ENCODE data around the gene MICU1. TPM values are rescaled to one million over a fixed set of nuclear protein-coding genes. Genes with fewer than 3 reads are reported as not detected.

Gene MICU1
- polyA plus RNA-seq, 1 experiment = 40.4 TPM

- CTCF ChIA-PET = no interaction called here
- Histone ChIP-seq H3K4me3 (ENCODE audit: low read depth, low read length) (no peak overlapping the region), H3K27me3 (ENCODE audit: control insufficient read depth, insufficient read depth, low read length) (no peaks in the 10 kb centered on the region), H3K36me3 (ENCODE audit: control insufficient read depth, insufficient read depth, low read length) (no peaks in the 10 kb centered on the region)
- TF ChIP-seq, protein P1, sequence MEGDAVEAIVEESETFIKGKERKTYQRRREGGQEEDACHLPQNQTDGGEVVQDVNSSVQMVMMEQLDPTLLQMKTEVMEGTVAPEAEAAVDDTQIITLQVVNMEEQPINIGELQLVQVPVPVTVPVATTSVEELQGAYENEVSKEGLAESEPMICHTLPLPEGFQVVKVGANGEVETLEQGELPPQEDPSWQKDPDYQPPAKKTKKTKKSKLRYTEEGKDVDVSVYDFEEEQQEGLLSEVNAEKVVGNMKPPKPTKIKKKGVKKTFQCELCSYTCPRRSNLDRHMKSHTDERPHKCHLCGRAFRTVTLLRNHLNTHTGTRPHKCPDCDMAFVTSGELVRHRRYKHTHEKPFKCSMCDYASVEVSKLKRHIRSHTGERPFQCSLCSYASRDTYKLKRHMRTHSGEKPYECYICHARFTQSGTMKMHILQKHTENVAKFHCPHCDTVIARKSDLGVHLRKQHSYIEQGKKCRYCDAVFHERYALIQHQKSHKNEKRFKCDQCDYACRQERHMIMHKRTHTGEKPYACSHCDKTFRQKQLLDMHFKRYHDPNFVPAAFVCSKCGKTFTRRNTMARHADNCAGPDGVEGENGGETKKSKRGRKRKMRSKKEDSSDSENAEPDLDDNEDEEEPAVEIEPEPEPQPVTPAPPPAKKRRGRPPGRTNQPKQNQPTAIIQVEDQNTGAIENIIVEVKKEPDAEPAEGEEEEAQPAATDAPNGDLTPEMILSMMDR (IDR thresholded peaks at IDR 0.05; ENCODE audit: insufficient read depth, low read depth, low read length) = no peak
- POLR2A ChIA-PET = no interaction called here
- DNase-seq (ENCODE audit: low read depth) = no peak
Measured at GRCh38 chr10:72663971-72664370, 38.1 kb upstream of the MICU1 start.

DNA sequence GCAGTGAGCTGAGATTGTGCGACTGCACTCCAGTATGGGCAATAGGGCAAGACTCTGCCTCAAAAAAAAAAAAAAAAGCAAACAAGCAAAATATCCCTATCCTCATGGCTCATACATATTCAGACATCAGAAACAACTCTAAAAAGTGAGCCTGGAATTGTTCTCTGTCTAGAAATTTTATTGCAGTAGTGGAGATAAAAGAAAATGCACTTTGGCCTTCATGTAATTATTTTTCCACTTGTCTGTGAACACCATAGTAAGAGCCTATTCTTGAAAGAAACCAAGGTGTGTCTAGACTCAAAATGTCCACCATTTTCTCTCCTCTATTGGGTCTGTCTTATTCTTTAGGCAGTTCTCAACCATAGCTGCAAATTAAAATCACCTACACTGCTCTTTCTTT is 35.6 kb upstream of the MICU1 start:
- TF ChIP-seq, protein P1 (IDR thresholded peaks at IDR 0.05; ENCODE audit: insufficient read depth, low read depth, low read length) = no peak
- no peak for DNase-seq (ENCODE audit: low read depth)
- no peaks in the 10 kb centered on the region for H3K27me3 ChIP-seq (ENCODE audit: control insufficient read depth, insufficient read depth, low read length)
- CTCF ChIA-PET = no interaction called here
- H3K36me3 ChIP-seq (ENCODE audit: control insufficient read depth, insufficient read depth, low read length) = no peaks in the 10 kb centered on the region
- no peak overlapping the region for H3K4me3 ChIP-seq (ENCODE audit: low read depth, low read length)
- POLR2A ChIA-PET = no interaction called here

- DNase-seq (ENCODE audit: low read depth) = no peak
- ChIA-PET POLR2A (no interaction called here), CTCF (interaction anchor here (0.7 kb wide), 1 partner anchor 16 kb away, joined by 3 read pairs; no protein-coding TSS in a partner anchor)
- Histone ChIP-seq H3K36me3 (ENCODE audit: control insufficient read depth, insufficient read depth, low read length) (no peaks in the 10 kb centered on the region), H3K4me3 (ENCODE audit: low read depth, low read length) (no peak overlapping the region), H3K27me3 (ENCODE audit: control insufficient read depth, insufficient read depth, low read length) (no peaks in the 10 kb centered on the region)
- TF ChIP-seq, protein P1 (IDR thresholded peaks at IDR 0.05; ENCODE audit: insufficient read depth, low read depth, low read length) = no peak
Measured at GRCh38 chr10:72660220-72660619, 34.3 kb upstream of the MICU1 start.

GRCh38 chr10:72659694-72660093 is 33.8 kb upstream of the MICU1 start:
- ChIA-PET POLR2A (no interaction called here), CTCF (interaction anchor here (0.7 kb wide), 1 partner anchor 15 kb away, joined by 3 read pairs; no protein-coding TSS in a partner anchor)
- no peak for DNase-seq (ENCODE audit: low read depth)
- TF ChIP-seq, protein P1 (IDR thresholded peaks at IDR 0.05; ENCODE audit: insufficient read depth, low read depth, low read length) = no peak
- H3K4me3 ChIP-seq (ENCODE audit: low read depth, low read length) = no peak overlapping the region
- no peaks in the 10 kb centered on the region for H3K36me3 ChIP-seq (ENCODE audit: control insufficient read depth, insufficient read depth, low read length)
- no peaks in the 10 kb centered on the region for H3K27me3 ChIP-seq (ENCODE audit: control insufficient read depth, insufficient read depth, low read length)

- no peak for DNase-seq (ENCODE audit: low read depth)
- POLR2A ChIA-PET = no interaction called here
- TF ChIP-seq, protein P1 (IDR thresholded peaks at IDR 0.05; ENCODE audit: insufficient read depth, low read depth, low read length) = no peak
- H3K36me3 ChIP-seq (ENCODE audit: control insufficient read depth, insufficient read depth, low read length) = no peaks in the 10 kb centered on the region
- no peak overlapping the region for H3K4me3 ChIP-seq (ENCODE audit: low read depth, low read length)
- CTCF ChIA-PET = interaction anchor here (2.2 kb wide), 1 partner anchor 22 kb away, joined by 4 read pairs; no protein-coding TSS in a partner anchor
- no peaks in the 10 kb centered on the region for H3K27me3 ChIP-seq (ENCODE audit: control insufficient read depth, insufficient read depth, low read length)
Measured at GRCh38 chr10:72658696-72659400, 33.0 kb upstream of the MICU1 start.
